M059J (cell line): ENCODE measurements around the gene CXXC1. TPM values are rescaled to one million over a fixed set of nuclear protein-coding genes. Genes with fewer than 3 reads are reported as not detected.
"Not testable (repeated sequence)": the region's sequence is repeated elsewhere in the genome, so short reads cannot be mapped to it uniquely, and the experiment has no call there.

Experiments used
- DNase-seq: peaks from one replicate; pipeline ENCODE4 v3.0.0-alpha.2; 2012; ENCODE audit warnings: low read depth
- total RNA-seq: library from RNA; depleted of rRNA; stranded (reverse); fragments of >200 nt; shearing (Covaris generic); gene quantifications from 2 replicates; pipeline ENCODE4 v1.2.3, GENCODE V29; 2014

CXXC1 gene
- total RNA-seq, 1 experiment from 2014 or later = 32.4 TPM

GRCh38 chr18:50298443-50299284, 11.2 kb upstream of the CXXC1 start:
- no peak for DNase-seq

DNA sequence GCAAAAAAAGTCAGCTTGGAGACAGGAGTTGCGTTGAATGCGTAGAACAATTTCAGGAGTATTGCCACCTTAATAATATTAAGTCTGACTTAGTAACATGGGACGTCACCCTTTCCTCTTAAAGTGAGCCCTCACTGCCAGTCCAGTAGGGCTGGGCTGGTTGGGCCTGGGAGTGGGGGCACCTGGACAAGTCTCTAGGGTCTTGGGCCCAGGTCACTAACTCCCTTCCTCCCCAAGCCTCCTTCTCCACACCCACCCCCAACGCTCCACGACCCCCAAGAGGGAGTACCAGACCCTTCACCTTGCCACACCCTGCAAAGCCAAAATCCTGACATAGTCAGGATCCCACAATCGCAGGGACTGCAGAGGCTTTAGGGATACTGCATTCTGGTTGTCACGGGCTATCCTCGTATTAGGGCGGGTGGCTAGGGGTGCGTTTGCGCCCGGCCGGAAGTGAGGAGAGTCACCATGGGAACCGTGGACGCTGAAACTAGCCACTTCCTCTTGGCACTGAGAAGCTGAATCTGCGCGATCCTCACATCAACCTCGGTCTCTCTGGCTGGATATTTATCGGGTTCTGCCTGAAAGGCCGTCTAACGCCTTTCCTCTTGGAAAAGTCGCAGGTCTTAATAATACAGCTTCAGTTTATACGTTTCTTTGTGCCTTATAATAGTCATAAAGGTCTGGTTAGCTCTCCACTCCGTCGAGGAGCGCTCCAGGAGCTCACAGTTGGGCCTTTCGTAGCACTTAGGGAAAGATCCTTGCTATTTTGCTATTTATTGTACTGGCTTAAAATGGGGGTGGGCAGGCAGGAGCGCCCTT, 10.3 kb upstream of the CXXC1 start:
- peak; percentile 77 for DNase-seq

GRCh38 chr18:50293039-50293438, 5.5 kb upstream of the CXXC1 start:
- DNase-seq = no peak

DNA sequence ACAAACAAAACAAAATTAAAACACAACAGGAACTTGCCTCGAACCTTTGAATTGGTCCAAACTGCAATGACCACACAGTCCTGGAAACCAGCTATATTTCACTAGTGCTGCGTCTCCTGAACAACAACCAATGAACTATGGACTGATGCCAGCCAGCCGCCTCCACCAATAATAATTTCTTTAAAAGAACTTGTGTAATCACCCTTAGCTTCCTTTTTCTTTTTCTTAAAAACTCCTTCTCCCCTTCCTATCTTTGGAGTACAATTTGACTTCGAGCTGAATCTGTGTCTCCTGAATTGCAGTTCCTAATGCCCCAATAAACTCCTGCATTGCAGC, 1.6 kb upstream of the CXXC1 start:
- DNase-seq = no peak

DNA sequence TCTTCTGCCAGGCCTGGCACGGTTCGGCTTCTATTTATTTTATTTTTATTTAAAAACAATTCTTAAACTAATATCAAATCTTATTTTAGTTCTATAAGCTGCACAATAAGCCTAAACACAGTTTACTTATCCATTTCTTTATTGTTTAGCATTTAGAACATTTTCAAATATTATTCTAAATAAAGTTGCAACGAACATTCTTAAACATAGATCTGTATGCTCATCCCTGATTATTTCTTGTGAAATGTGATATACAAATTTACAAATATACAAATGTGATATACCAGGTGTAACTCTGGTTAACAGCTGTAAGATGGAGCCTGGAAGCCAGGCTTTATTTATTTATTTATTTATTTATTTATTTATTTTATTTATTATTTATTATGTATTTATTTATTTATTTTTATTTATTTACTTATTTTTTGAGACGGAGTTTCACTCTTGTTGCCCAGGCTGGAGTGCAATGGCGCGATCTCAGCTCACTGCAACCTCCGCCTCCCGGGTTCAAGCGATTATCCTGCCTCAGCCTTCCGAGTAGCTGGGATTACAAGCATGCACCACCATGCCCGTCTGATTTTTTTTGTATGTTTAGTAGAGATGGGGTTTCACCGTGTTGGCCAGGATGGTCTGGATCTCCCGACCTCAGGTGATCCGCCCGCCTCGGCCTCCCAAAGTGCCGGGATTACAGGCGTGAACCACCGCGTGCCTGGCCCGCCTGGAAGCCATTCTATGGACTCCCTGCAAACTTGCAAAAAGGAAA, 1.0 kb upstream of the CXXC1 start:
- DNase-seq = not testable (repeated sequence)

- no peak for DNase-seq
Observed at GRCh38 chr18:50287028-50287440, 458 bp downstream of the CXXC1 start.

- DNase-seq = peak; percentile 52
Observed at GRCh38 chr18:50286391-50287027, 983 bp downstream of the CXXC1 start.

- DNase-seq = no peak
Observed at GRCh38 chr18:50285631-50286321, 1.7 kb downstream of the CXXC1 start.

GRCh38 chr18:50285071-50285470, 2.4 kb downstream of the CXXC1 start:
- no peak for DNase-seq

- DNase-seq = peak; percentile 80
Observed at GRCh38 chr18:50284255-50284885, 3.1 kb downstream of the CXXC1 start.

- DNase-seq = no peak
Observed at GRCh38 chr18:50283469-50284209, 3.9 kb downstream of the CXXC1 start.

DNA sequence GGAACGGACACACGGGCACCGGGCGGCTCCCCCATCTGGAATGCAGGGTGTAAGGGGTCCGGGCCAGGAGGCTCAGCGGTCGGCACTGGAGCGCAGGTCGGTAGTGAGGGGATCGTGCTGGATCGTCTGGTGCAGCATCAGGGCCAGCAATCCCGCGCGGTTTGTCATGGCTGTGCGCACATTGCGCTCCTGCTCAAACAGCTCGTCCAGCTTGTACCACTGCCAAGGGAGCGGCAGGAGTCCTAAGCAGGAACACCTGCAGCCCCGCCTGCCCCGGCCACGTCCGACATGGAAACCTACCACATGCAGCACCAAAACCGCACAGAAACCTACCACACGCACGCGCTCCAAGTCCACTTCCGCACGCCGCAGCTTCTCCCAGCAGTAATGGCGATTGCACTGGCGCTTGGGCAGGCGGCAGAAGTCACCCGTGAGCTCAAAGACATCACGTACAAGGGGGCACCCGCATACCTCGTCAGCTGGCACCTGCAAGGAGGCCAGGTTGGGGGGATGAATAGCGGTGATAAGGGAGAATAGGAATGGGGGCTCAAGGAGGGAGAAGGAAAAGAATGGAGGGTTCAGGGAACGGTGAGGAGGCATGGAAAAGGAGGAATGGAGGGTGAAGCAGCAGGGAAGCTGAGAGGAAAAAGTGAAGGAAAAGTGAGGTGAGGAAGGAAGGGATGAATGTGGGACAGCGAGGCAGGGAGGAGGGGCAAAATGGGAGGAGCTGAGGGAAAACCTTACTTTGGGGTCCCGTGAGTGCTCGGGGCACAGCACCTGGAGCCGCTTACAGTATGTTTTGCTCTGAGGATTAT, 4.8 kb downstream of the CXXC1 start:
- DNase-seq = no peak

DNA sequence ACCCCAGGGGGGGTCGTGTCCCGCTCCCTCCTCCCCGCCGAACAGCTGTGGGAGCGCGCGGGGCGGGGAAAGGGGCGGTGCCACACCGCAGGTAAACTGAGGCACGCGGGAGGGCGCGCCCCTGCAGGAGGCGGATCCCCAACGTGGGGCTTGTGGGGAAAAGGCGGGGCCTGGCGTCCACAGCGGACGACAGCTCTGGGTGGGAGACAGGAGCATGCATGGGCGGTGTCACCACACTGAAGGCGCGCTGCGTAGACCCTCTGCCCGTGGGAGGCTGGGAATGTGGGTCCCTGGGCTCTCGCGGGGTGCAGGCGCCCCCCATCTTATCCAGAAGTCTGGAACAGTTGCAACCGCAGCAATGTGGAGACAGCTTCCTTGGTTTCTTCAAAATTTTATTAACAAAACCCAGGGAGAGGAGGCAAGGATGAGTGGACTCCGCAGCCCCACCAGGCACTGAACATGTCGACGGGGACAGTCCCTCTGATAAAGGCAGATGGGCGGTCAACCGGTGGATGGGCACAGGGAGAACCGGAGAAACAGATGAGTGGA, 5.4 kb downstream of the CXXC1 start:
- DNase-seq = no peak

DNA sequence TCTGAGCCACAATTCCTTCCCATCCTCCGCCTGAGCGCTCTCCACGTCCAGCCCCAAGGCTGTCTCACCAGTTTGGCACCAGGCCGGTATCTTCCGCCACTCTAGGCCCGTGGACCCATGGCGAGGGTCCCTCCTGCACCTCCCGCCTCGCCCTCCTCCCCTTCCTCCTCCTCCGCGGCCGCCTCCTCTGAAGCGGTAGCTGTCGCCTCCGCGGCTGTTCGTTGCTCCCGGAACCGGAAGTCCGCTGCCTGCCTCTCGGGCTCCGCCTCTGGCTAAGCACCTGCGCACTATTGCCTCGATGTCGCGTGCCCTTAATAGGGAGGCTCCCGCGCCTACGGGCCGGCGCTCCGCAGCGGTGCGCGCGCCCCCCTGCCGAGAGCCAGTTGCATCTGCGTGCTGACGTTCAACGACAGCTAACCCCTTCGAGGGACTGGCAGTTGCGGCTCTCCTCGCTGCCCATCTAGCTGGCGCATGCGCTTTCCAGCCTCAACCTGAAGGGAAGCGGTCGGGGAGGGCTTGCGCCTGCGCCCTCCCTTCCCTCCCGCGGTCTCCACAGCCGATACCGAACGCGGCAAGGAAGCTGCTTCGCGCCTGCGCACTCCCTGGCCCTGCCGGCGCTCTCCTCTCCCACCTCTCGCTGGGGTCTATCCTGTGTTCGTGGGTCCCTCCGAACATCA, 6.1 kb downstream of the CXXC1 start, which contains the start of gene MBD1:
MBD1 (minus strand) TSS at position 229 of the 677 bp plus-strand sequence. CDS start 1,531 bp downstream, outside the sequence.
- DNase-seq = peak; percentile 96

DNA sequence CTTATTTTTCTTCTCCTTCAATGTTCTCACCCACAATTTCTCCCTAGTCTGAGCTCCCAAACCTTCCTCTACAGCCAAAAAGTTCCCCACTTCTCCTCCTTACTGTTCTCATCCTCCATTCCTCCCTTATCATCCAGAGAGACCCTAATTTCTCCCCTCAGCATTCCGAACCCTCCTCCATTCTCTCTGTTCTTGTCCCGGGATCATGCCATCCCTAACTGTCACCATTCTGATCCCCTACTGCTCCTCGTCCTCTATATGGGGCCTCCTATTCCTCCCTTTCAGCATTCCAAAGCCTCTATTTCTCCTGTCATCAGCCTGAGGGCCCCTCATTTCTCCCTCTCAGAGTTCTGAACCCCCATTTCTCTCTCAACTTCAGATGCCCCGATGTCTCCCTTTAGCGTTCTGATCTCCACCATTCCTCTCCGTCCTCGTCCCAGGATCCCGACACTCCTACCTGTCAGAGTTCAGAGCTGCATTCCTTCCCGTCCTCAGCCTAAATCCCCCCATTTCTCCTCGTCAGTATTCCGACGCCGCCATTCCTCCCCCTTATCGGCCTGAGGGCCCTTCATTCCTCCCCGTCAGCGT, 6.7 kb downstream of the CXXC1 start:
- DNase-seq = no peak

- DNase-seq = no peak
Observed at GRCh38 chr18:50279752-50280151, 7.7 kb downstream of the CXXC1 start.

DNA sequence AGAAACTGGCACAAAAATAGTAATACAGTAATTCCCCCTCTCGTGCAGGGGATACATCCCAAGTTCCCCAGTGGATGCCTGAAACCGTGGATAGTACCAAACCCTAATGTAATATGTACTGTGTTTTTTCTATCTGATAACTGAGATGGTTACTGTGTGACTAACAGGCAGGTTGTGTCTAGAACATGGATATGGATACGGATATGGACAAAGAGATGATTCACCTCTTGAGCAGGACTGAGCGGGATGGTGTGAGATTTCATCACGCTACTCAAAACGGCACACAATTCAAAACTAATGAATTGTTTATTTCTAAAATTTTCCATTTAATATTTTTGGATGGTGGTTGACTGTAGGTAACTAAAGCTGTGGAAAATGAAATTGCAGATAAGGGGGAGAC, 9.6 kb downstream of the CXXC1 start:
- peak; percentile 6 for DNase-seq

GRCh38 chr18:50276452-50276851, 11.0 kb downstream of the CXXC1 start:
- DNase-seq = no peak
